WTC11 (cell line): Measurements from ENCODE around the gene EML6. TPM values are rescaled to one million over a fixed set of nuclear protein-coding genes. Genes with fewer than 3 reads are reported as not detected.

Experiments used
- ATAC-seq: fragments of 200-7000 bp; cut with Tn5 transposase; 2 replicates; pipeline ENCODE4 v1.10.0; 2021; ENCODE audit warnings: mild to moderate bottlenecking, moderate library complexity
- CTCF ChIA-PET: fragments of 300-600 bp; sonication (Branson Sonifier 250); formaldehyde crosslinking; loops from one replicate; lab custom pipeline; 2021; ENCODE audit warnings: antibody characterized with exemption; lab: Charles Lee
- POLR2A ChIA-PET: fragments of 350-600 bp; sonication (Branson Sonifier 250); formaldehyde crosslinking; loops from one replicate; lab custom pipeline; 2021; ENCODE audit warnings: antibody characterized with exemption; lab: Charles Lee
- DNase-seq: peaks from one replicate; pipeline ENCODE4 v3.0.0; 2021; ENCODE audit warnings: low spot score
- H3K27ac Mint-ChIP-seq: 2 replicates; pipeline ENCODE4 v1.8.0; 2021; ENCODE audit warnings: mixed read lengths
- H3K27me3 Mint-ChIP-seq: 2 replicates; pipeline ENCODE4 v1.8.0; 2021; ENCODE audit warnings: low read depth, mild to moderate bottlenecking, moderate library complexity, mixed read lengths
- H3K36me3 Mint-ChIP-seq: 2 replicates; pipeline ENCODE4 v1.8.0; 2021; ENCODE audit warnings: mixed read lengths
- H3K4me1 Mint-ChIP-seq: 2 replicates; pipeline ENCODE4 v1.8.0; 2022; ENCODE audit warnings: mixed read lengths
- H3K4me3 Mint-ChIP-seq: 2 replicates; pipeline ENCODE4 v1.8.0; 2021; ENCODE audit warnings: mild to moderate bottlenecking, moderate library complexity, mixed read lengths
- H3K9me3 Mint-ChIP-seq: 2 replicates; pipeline ENCODE4 v1.8.0; 2021; ENCODE audit warnings: mixed read lengths
- CREM ChIP-seq: sonication (generic); formaldehyde crosslinking; IDR thresholded peaks from 2 replicates; pipeline ENCODE4 v1.8.1; 2022; ENCODE audit warnings: mild to moderate bottlenecking, missing genetic modification reagents, moderate library complexity
- E2F4 ChIP-seq: sonication (generic); formaldehyde crosslinking; IDR thresholded peaks from 2 replicates; pipeline ENCODE4 v1.8.1; 2022; ENCODE audit warnings: low read depth, mild to moderate bottlenecking, moderate library complexity, missing genetic modification reagents, borderline replicate concordance
- FOXK1 ChIP-seq: sonication (generic); formaldehyde crosslinking; IDR thresholded peaks from 2 replicates; pipeline ENCODE4 v1.8.0; 2022; ENCODE audit warnings: mild to moderate bottlenecking, moderate library complexity, missing genetic modification reagents
- FOXP4 ChIP-seq: sonication (generic); formaldehyde crosslinking; IDR thresholded peaks from 2 replicates; pipeline ENCODE4 v1.8.0; 2022; ENCODE audit warnings: mild to moderate bottlenecking, missing genetic modification reagents
- GTF2I ChIP-seq: fragments of 250-450 bp; sonication (Bioruptor Pico); conservative IDR thresholded peaks from 2 replicates; pipeline ENCODE4 v1.4.0; 2021; ENCODE audit warnings: mild to moderate bottlenecking
- IRF2 ChIP-seq: sonication (generic); formaldehyde crosslinking; IDR thresholded peaks from 2 replicates; pipeline ENCODE4 v1.8.0; 2022; ENCODE audit warnings: low read depth, missing genetic modification reagents, borderline replicate concordance
- JUN ChIP-seq: sonication (generic); formaldehyde crosslinking; IDR thresholded peaks from 2 replicates; pipeline ENCODE4 v1.8.0; 2023; ENCODE audit warnings: mild to moderate bottlenecking, missing genetic modification reagents
- MYBL2 ChIP-seq: sonication (generic); formaldehyde crosslinking; IDR thresholded peaks from 2 replicates; pipeline ENCODE4 v1.8.1; 2023; ENCODE audit warnings: mild to moderate bottlenecking, moderate library complexity, missing genetic modification reagents
- RORB ChIP-seq: fragments of 250-450 bp; sonication (Bioruptor Pico); IDR thresholded peaks from 2 replicates; pipeline ENCODE4 v1.9.0; 2021; ENCODE audit warnings: mild to moderate bottlenecking
- STAT6 ChIP-seq: sonication (generic); formaldehyde crosslinking; conservative IDR thresholded peaks from 2 replicates; pipeline ENCODE4 v1.8.1; 2023; ENCODE audit warnings: mild to moderate bottlenecking, low read depth, missing genetic modification reagents, moderate library complexity
- ZNF138 ChIP-seq: sonication (generic); formaldehyde crosslinking; conservative IDR thresholded peaks from 2 replicates; pipeline ENCODE4 v1.8.1; 2022; ENCODE audit warnings: mild to moderate bottlenecking, moderate library complexity, missing genetic modification reagents
- ZNF425 ChIP-seq: fragments of 250-450 bp; sonication (Bioruptor Pico); conservative IDR thresholded peaks from 2 replicates; pipeline ENCODE4 v1.9.0; 2021; ENCODE audit warnings: mild to moderate bottlenecking
- total RNA-seq: library from RNA; stranded (reverse); gene quantifications from 3 replicates; pipeline ENCODE4 v1.2.3, GENCODE V29; 2021
- TF ChIP-seq, protein P1 (sequence below): sonication (generic); formaldehyde crosslinking; IDR thresholded peaks from 2 replicates; pipeline ENCODE4 v1.8.1; 2023; ENCODE audit warnings: mild to moderate bottlenecking, missing genetic modification reagents, moderate library complexity
- TF ChIP-seq, protein P2 (sequence below): sonication (generic); formaldehyde crosslinking; IDR thresholded peaks from 2 replicates; pipeline ENCODE4 v1.8.1; 2023; ENCODE audit warnings: mild to moderate bottlenecking, missing genetic modification reagents, moderate library complexity
- TF ChIP-seq, protein P3 (sequence below): sonication (generic); formaldehyde crosslinking; IDR thresholded peaks from 2 replicates; pipeline ENCODE4 v1.8.0; 2023; ENCODE audit warnings: missing genetic modification reagents, mild to moderate bottlenecking, borderline replicate concordance

The EML6 gene
- total RNA-seq, 1 experiment from 2014 or later, result 2.1 TPM

DNA sequence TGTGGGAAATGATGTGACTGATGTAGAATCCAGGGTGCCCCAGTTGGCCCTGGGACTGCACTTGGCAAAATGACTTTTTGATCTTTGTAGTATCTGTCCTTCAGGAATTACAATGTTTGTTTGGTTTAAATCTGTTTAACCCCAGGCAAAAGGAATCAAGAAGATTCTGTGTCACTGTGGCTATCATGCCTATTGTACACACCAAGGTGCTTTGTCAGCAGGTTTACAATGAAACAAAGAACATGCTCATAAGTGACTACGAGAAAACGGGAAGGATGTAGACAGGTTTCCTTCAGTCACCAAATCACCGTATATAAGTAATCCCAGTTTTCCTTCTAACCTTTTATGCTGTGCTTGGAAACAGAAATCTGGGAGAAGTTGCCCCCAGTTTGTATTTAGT is 217.3 kb downstream of the EML6 start (continued):
- TF ChIP-seq, protein P1, sequence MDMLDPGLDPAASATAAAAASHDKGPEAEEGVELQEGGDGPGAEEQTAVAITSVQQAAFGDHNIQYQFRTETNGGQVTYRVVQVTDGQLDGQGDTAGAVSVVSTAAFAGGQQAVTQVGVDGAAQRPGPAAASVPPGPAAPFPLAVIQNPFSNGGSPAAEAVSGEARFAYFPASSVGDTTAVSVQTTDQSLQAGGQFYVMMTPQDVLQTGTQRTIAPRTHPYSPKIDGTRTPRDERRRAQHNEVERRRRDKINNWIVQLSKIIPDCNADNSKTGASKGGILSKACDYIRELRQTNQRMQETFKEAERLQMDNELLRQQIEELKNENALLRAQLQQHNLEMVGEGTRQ (CRISPR knock-in tag), result no peak
- TF ChIP-seq MYBL2, result no peak
- TF ChIP-seq GTF2I, result no peak
- no peak for TF ChIP-seq ZNF138 (CRISPR knock-in tag)
- no peak for TF ChIP-seq E2F4 (CRISPR knock-in tag)
- TF ChIP-seq IRF2 (CRISPR knock-in tag), result no peak

GRCh38 chr2:54941248-54941984 is 218.0 kb downstream of the EML6 start:
- TF ChIP-seq, protein P2, sequence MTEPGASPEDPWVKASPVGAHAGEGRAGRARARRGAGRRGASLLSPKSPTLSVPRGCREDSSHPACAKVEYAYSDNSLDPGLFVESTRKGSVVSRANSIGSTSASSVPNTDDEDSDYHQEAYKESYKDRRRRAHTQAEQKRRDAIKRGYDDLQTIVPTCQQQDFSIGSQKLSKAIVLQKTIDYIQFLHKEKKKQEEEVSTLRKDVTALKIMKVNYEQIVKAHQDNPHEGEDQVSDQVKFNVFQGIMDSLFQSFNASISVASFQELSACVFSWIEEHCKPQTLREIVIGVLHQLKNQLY (CRISPR knock-in tag), result no peak
- ATAC-seq (no peak), DNase-seq (no peak)
- peaks cover 4% of the 10 kb centered on the region for H3K36me3 Mint-ChIP-seq
- no peaks in the 10 kb centered on the region; the same call in none of the 2 replicates for H3K27me3 Mint-ChIP-seq
- H3K9me3 Mint-ChIP-seq, result peaks cover 12% of the 10 kb centered on the region; the same call in 1 of the 2 replicates
- H3K4me1 Mint-ChIP-seq, result peaks cover 7% of the 10 kb centered on the region; the same call in 1 of the 2 replicates
- no peak overlapping the region for H3K27ac Mint-ChIP-seq
- POLR2A ChIA-PET, result no interaction called here
- CTCF ChIA-PET, result interaction anchor here (0.5 to 1.0 kb wide), 2 partner anchors 103 to 553 kb away, joined by 4 to 6 read pairs; no protein-coding TSS in a partner anchor
- no peak overlapping the region for H3K4me3 Mint-ChIP-seq

- Mint-ChIP-seq H3K4me1 (peaks cover 7% of the 10 kb centered on the region; the same call in 1 of the 2 replicates), H3K27ac (no peak overlapping the region), H3K27me3 (no peaks in the 10 kb centered on the region; the same call in none of the 2 replicates), H3K36me3 (peaks cover 4% of the 10 kb centered on the region), H3K9me3 (peaks cover 12% of the 10 kb centered on the region; the same call in 1 of the 2 replicates), H3K4me3 (no peak overlapping the region)
- ChIA-PET CTCF (no interaction called here), POLR2A (no interaction called here)
- DNase-seq (no peak), ATAC-seq (no peak)
- TF ChIP-seq RORB (CRISPR knock-in tag) (no peak), ZNF138 (CRISPR knock-in tag) (no peak), STAT6 (no peak), ZNF425 (no peak), FOXK1 (CRISPR knock-in tag) (no peak), JUN (CRISPR knock-in tag) (no peak), CREM (CRISPR knock-in tag) (no peak), GTF2I (no peak), FOXP4 (CRISPR knock-in tag) (no peak)
- TF ChIP-seq, protein P1 (CRISPR knock-in tag), result no peak
- TF ChIP-seq, protein P3, sequence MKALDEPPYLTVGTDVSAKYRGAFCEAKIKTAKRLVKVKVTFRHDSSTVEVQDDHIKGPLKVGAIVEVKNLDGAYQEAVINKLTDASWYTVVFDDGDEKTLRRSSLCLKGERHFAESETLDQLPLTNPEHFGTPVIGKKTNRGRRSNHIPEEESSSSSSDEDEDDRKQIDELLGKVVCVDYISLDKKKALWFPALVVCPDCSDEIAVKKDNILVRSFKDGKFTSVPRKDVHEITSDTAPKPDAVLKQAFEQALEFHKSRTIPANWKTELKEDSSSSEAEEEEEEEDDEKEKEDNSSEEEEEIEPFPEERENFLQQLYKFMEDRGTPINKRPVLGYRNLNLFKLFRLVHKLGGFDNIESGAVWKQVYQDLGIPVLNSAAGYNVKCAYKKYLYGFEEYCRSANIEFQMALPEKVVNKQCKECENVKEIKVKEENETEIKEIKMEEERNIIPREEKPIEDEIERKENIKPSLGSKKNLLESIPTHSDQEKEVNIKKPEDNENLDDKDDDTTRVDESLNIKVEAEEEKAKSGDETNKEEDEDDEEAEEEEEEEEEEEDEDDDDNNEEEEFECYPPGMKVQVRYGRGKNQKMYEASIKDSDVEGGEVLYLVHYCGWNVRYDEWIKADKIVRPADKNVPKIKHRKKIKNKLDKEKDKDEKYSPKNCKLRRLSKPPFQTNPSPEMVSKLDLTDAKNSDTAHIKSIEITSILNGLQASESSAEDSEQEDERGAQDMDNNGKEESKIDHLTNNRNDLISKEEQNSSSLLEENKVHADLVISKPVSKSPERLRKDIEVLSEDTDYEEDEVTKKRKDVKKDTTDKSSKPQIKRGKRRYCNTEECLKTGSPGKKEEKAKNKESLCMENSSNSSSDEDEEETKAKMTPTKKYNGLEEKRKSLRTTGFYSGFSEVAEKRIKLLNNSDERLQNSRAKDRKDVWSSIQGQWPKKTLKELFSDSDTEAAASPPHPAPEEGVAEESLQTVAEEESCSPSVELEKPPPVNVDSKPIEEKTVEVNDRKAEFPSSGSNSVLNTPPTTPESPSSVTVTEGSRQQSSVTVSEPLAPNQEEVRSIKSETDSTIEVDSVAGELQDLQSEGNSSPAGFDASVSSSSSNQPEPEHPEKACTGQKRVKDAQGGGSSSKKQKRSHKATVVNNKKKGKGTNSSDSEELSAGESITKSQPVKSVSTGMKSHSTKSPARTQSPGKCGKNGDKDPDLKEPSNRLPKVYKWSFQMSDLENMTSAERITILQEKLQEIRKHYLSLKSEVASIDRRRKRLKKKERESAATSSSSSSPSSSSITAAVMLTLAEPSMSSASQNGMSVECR (CRISPR knock-in tag), result no peak
Measured at GRCh38 chr2:54942373-54942772, 218.9 kb downstream of the EML6 start.
